WTC11 (cell line): ENCODE measurements around the gene SYPL1.

ENCODE experiments used
- AR ChIP-seq: fragments of 250-450 bp; sonication (Bioruptor Pico); IDR thresholded peaks from 2 replicates; pipeline ENCODE4 v1.9.0; 2021; ENCODE audit warnings: mild to moderate bottlenecking
- ATF3 ChIP-seq: sonication (generic); formaldehyde crosslinking; conservative IDR thresholded peaks from 2 replicates; pipeline ENCODE4 v1.8.1; 2022; ENCODE audit warnings: mild to moderate bottlenecking, missing genetic modification reagents
- CTCF ChIP-seq: fragments of 200-600 bp; IDR thresholded peaks from 2 replicates; pipeline ENCODE4 v1.8.0; 2022; ENCODE audit warnings: antibody characterized with exemption
- ETV6 ChIP-seq: sonication (generic); formaldehyde crosslinking; IDR thresholded peaks from 2 replicates; pipeline ENCODE4 v1.8.1; 2022; ENCODE audit warnings: mild to moderate bottlenecking, missing genetic modification reagents
- JUN ChIP-seq: sonication (generic); formaldehyde crosslinking; IDR thresholded peaks from 2 replicates; pipeline ENCODE4 v1.8.0; 2023; ENCODE audit warnings: mild to moderate bottlenecking, missing genetic modification reagents
- MLX ChIP-seq: sonication (generic); formaldehyde crosslinking; IDR thresholded peaks from 2 replicates; pipeline ENCODE4 v1.8.1; 2023; ENCODE audit warnings: mild to moderate bottlenecking, missing genetic modification reagents, moderate library complexity
- NFYB ChIP-seq: sonication (generic); formaldehyde crosslinking; conservative IDR thresholded peaks from 2 replicates; pipeline ENCODE4 v1.8.0; 2022; ENCODE audit warnings: low read depth, missing genetic modification reagents
- NR1H2 ChIP-seq: sonication (generic); formaldehyde crosslinking; IDR thresholded peaks from 2 replicates; pipeline ENCODE4 v1.9.0; 2021; ENCODE audit warnings: mild to moderate bottlenecking, moderate library complexity, missing genetic modification reagents
- STAT6 ChIP-seq: sonication (generic); formaldehyde crosslinking; conservative IDR thresholded peaks from 2 replicates; pipeline ENCODE4 v1.8.1; 2023; ENCODE audit warnings: mild to moderate bottlenecking, low read depth, missing genetic modification reagents, moderate library complexity
- ZBTB21 ChIP-seq: sonication (generic); formaldehyde crosslinking; IDR thresholded peaks from 2 replicates; pipeline ENCODE4 v1.8.1; 2023; ENCODE audit warnings: mild to moderate bottlenecking, missing genetic modification reagents, borderline replicate concordance
- ZNF232 ChIP-seq: sonication (generic); formaldehyde crosslinking; IDR thresholded peaks from 2 replicates; pipeline ENCODE4 v1.8.0; 2022; ENCODE audit warnings: mild to moderate bottlenecking, missing genetic modification reagents

GRCh38 chr7:106119719-106120118 is 7.6 kb upstream of the SYPL1 start:
- no peak for TF ChIP-seq ETV6 (CRISPR knock-in tag)
- TF ChIP-seq CTCF, result no peak
- TF ChIP-seq AR (CRISPR knock-in tag), result no peak
- no peak for TF ChIP-seq NFYB (CRISPR knock-in tag)
- no peak for TF ChIP-seq ATF3 (CRISPR knock-in tag)
- TF ChIP-seq JUN (CRISPR knock-in tag), result no peak
- TF ChIP-seq ZNF232 (CRISPR knock-in tag), result no peak
- no peak for TF ChIP-seq MLX
- TF ChIP-seq STAT6 (CRISPR knock-in tag), result no peak
- TF ChIP-seq NR1H2 (CRISPR knock-in tag), result no peak
- no peak for TF ChIP-seq ZBTB21 (CRISPR knock-in tag)
